GM19043 (cell line): ENCODE data around the gene TBC1D9.
"Not testable (repeated sequence)": the region's sequence is repeated elsewhere in the genome, so short reads cannot be mapped to it uniquely, and the experiment has no call there.

Source experiments
- ATAC-seq: cut with Tn5 transposase; IDR thresholded peaks from one replicate; pipeline ENCODE4 v1.9.1; 2021; ENCODE audit warnings: low read depth; ENCODE audit not compliant: unreplicated experiment

TBC1D9 gene

GRCh38 chr4:140754918-140755773 lies 1.0 kb downstream of the TBC1D9 start:
- ATAC-seq: no peak

- no peak for ATAC-seq
Observed at GRCh38 chr4:140753329-140753728, 2.9 kb downstream of the TBC1D9 start.

GRCh38 chr4:140752291-140753068 lies 3.7 kb downstream of the TBC1D9 start:
- ATAC-seq: no peak

GRCh38 chr4:140750470-140750869 lies 5.7 kb downstream of the TBC1D9 start:
- ATAC-seq: no peak

DNA sequence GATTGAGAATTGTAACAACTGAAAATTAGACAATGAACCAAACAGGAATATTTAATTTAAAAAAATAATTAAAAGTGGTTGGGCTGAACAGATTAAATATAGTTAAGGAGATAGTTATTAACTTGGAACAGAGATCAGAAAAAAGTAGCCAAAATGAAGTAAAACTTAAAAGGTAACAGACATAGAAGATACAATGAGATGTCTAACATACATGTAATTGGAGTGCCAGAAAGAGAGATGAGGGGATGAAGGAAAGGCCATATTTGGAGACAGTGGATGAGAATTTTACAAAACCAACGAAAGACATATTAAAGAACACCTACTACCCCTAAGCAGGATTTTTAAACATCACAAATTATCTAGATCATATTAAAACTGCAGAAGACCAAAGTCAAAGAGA lies 8.0 kb downstream of the TBC1D9 start:
- no peak for ATAC-seq

DNA sequence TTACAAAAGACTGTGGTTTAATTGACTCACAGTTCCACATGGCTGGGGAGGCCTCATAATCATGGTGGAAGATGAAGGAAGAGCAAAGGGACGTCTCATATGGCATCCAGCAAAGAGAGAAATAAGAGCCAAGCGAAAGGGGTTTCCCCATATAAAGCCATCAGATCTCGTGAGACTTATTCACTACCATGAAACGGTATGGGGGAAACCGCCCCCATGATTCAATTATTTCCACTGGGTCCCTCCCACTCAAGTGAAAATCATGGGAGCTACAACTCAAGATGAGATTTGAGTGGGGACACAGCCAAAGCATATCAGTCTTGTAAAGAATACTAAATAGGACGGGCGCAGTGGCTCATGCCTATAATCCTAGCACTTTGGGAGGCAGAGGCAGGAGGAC lies 9.6 kb downstream of the TBC1D9 start:
- ATAC-seq: not testable (repeated sequence)

GRCh38 chr4:140744421-140744820 lies 11.8 kb downstream of the TBC1D9 start:
- ATAC-seq: no peak

DNA sequence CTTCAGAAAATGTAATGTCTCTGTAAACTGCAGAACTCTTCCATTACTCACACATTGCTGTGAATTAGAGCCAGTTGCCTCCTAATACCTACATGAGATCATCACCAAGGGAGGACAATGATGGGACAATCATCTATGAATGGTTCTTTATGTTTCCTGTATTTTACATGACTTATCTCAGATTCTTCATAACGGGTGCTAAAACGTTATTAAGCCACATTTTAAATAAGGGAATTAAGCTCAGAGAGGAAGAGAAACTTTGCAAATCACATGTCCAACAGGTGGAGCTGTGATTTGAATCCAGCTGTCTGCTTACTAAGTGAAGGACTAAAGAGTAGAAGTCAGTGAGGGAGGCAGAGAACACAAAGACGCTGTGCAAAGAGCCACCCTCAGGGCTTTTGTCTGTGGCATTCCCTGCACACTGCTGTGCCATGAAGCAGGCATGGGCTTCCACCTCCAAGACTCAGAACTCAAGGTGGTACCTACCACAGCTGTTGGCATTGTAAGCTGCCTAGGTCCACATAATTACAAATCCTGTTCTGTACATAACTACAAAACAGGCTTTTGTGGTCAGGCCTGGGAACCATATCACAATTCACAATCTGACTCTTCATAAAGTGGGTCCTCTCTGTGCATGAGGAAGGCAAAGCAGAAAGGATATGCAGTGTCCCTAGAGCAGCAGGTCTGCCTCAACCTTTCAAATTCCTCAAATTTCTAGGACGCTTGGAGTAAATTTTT lies 12.8 kb downstream of the TBC1D9 start:
- peak; percentile 58 for ATAC-seq

GRCh38 chr4:140742838-140743193 lies 13.4 kb downstream of the TBC1D9 start:
- ATAC-seq: peak; percentile 18

- ATAC-seq: no peak
Observed at GRCh38 chr4:140740906-140741670, 15.1 kb downstream of the TBC1D9 start.

- no peak for ATAC-seq
Observed at GRCh38 chr4:140740422-140740821, 15.8 kb downstream of the TBC1D9 start.

- ATAC-seq: no peak
Observed at GRCh38 chr4:140739971-140740370, 16.2 kb downstream of the TBC1D9 start.

DNA sequence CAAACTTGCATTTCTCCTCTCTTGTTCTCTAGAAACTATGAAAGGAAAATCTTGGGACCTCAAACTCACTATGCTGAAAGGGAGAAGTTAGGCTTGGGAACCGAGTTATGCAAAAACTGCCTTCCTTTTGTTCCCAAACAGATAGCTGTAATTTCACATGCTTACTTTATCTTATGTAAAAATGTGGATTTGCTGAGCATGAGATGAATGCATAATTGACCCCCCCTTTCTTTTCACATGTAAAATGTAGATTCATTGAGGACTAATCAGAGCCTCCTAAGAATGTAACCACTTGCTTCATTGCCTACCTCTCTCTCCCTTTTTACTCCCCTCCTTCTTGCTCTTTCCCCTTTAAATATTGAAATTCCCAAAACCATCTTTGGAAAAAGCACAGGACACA lies 18.0 kb downstream of the TBC1D9 start:
- ATAC-seq: no peak

DNA sequence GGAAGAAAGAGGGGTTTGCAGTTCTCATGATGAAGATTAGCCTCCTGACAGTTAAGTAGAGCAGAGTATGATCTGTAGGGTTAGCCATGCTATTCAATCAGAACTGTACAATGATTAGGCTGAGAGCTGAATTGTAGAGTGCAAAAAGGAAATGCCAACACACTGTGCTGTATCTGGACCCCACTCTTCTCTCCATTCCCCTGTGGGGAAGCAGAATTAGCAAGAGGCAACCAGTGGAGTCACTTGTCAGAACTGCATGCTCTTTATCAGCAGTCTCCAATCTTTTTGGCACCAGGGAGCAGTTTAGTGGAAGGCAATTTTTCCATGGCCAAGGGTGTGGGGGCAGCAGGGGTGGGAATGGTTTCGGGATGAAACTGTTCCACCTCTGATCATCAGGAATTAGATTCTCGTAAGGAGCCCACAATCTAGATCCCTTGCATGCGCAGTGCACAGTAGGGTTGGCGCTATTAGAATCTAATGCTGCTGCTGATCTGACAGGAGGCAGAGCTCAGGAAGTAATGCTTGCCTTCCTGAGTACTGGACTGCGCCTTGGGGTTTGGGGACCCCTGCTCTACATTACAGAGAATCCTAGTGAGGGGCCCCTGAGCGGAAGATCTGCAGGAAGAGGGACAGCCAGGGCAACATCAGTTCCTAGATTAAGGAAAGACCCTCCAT lies 19.4 kb downstream of the TBC1D9 start:
- ATAC-seq: no peak

GRCh38 chr4:140735779-140736391 lies 20.3 kb downstream of the TBC1D9 start:
- no peak for ATAC-seq

- ATAC-seq: no peak
Observed at GRCh38 chr4:140735317-140735716, 20.9 kb downstream of the TBC1D9 start.

DNA sequence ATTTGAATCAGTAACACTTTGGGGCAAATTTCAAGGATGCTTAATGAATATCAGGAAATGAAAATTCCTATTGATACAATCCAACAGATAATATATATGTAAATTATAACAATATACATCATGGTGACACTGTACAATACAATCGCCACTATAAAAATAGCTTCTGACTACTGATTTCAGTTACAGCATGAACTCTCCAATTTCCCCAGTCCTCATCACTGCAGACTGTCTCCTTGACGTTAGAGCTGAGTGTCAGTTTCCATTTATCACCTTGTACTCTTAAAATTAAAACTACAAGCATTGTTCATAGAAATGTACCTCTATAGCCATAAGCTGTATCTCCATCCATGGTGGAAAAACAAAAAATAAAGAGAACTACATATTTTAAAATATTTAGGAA lies 23.4 kb downstream of the TBC1D9 start:
- ATAC-seq: no peak

- no peak for ATAC-seq
Observed at GRCh38 chr4:140729344-140730049, 26.7 kb downstream of the TBC1D9 start.
